Calu3 (cell line): ENCODE results near the gene SLC41A3. TPM values are rescaled to one million over a fixed set of nuclear protein-coding genes. Genes with fewer than 3 reads are reported as not detected.
"Not testable (repeated sequence)": the region's sequence is repeated elsewhere in the genome, so short reads cannot be mapped to it uniquely, and the experiment has no call there.

Experiments
- BruUV-seq: library from RNA; stranded (reverse); fragments of 400-500 nt; replicated peaks from 2 replicates; lab custom pipeline; 2021; lab: Mats Ljungman, UMichigan
- CTCF ChIA-PET: fragments of 300-600 bp; sonication (Branson Sonifier 250); formaldehyde crosslinking; loops from one replicate; lab custom pipeline; 2022; ENCODE audit warnings: antibody characterized with exemption; lab: Charles Lee
- DNase-seq: peaks from one replicate; pipeline ENCODE4 v3.0.0; 2022
- H3K27ac Mint-ChIP-seq: one replicate; pipeline ENCODE4 v1.8.0; 2022; ENCODE audit warnings: mixed read lengths; ENCODE audit not compliant: unreplicated experiment
- H3K27me3 Mint-ChIP-seq: one replicate; pipeline ENCODE4 v1.8.0; 2022; ENCODE audit warnings: mixed read lengths; ENCODE audit not compliant: unreplicated experiment
- H3K36me3 Mint-ChIP-seq: one replicate; pipeline ENCODE4 v1.8.0; 2022; ENCODE audit warnings: mild to moderate bottlenecking, moderate library complexity, mixed read lengths; ENCODE audit not compliant: insufficient read depth, unreplicated experiment
- H3K4me1 Mint-ChIP-seq: one replicate; pipeline ENCODE4 v1.8.0; 2022; ENCODE audit warnings: mild to moderate bottlenecking, low read depth, mixed read lengths; ENCODE audit not compliant: unreplicated experiment
- H3K4me3 Mint-ChIP-seq: one replicate; pipeline ENCODE4 v1.8.0; 2022; ENCODE audit warnings: mild to moderate bottlenecking, low read depth, moderate library complexity, mixed read lengths; ENCODE audit not compliant: unreplicated experiment
- H3K9me3 Mint-ChIP-seq: one replicate; pipeline ENCODE4 v1.8.0; 2022; ENCODE audit warnings: low read depth, mixed read lengths; ENCODE audit not compliant: unreplicated experiment
- intact Hi-C: fragments of 100-400 bp; cut with micrococcal nuclease; formaldehyde crosslinking; loops from one replicate; pipeline ENCODE4 v1.10.0; 2022; ENCODE audit not compliant: unreplicated experiment
- total RNA-seq: library from RNA; stranded (reverse); gene quantifications from 2 replicates; pipeline ENCODE4 v1.2.3, GENCODE V29; 2022
- TF ChIP-seq, protein P1 (sequence below): fragments of 200-600 bp; IDR thresholded peaks from one replicate; pipeline ENCODE4 v1.8.0; 2022; ENCODE audit warnings: antibody characterized with exemption; ENCODE audit not compliant: unreplicated experiment

SLC41A3 gene
- total RNA-seq, 1 experiment from 2014 or later: 101 TPM

DNA sequence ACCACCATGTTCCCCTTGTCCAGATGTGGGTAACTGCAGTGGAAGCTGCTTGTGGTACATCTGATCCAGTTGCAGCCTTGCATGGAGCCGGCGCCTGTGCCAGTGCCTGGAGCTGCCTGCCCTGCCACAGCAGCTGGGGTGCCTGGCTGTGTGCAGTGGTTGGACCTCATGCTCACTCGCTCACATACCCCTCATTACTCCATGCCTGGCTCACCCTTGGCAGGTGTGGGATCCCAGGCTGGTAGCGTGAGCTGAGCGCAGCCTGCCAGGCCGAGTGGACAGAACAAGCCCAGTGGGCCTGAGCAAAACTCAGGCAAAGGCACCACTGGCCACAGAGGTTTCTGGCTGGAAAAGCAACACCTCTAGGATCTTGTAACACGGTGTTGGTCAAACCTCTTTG, 79.2 kb downstream of the SLC41A3 start:
- H3K27me3 Mint-ChIP-seq: no peaks in the 10 kb centered on the region
- DNase-seq: no peak
- CTCF ChIA-PET: no interaction called here
- H3K27ac Mint-ChIP-seq: no peak overlapping the region
- TF ChIP-seq, protein P1, sequence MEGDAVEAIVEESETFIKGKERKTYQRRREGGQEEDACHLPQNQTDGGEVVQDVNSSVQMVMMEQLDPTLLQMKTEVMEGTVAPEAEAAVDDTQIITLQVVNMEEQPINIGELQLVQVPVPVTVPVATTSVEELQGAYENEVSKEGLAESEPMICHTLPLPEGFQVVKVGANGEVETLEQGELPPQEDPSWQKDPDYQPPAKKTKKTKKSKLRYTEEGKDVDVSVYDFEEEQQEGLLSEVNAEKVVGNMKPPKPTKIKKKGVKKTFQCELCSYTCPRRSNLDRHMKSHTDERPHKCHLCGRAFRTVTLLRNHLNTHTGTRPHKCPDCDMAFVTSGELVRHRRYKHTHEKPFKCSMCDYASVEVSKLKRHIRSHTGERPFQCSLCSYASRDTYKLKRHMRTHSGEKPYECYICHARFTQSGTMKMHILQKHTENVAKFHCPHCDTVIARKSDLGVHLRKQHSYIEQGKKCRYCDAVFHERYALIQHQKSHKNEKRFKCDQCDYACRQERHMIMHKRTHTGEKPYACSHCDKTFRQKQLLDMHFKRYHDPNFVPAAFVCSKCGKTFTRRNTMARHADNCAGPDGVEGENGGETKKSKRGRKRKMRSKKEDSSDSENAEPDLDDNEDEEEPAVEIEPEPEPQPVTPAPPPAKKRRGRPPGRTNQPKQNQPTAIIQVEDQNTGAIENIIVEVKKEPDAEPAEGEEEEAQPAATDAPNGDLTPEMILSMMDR: no peak
- H3K4me3 Mint-ChIP-seq: no peak overlapping the region
- H3K4me1 Mint-ChIP-seq: no peaks in the 10 kb centered on the region
- no TSS peak for BruUV-seq
- H3K9me3 Mint-ChIP-seq: peaks cover 5% of the 10 kb centered on the region
- no peaks in the 10 kb centered on the region for H3K36me3 Mint-ChIP-seq
- intact Hi-C loops: no loop called here

DNA sequence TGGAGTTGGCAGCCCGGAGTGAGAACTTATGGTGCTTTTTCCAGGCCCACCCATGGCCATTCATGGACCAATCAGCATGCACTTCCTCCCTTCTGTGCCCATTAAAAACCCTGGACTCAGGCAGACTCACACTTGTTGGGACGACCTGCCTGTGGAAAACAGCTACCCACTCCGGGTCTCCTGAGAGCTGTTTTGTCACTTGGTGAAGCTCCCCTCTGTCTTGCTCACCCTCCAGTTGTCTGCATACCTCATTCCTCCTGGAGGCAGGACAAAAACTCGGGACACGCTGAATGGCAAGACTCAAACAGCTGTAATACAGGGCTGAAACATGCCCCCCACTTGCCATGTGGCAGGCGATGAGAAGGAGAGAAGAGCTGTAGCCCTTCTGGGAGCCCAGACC, 79.7 kb downstream of the SLC41A3 start:
- no peaks in the 10 kb centered on the region for H3K4me1 Mint-ChIP-seq
- no peaks in the 10 kb centered on the region for H3K27me3 Mint-ChIP-seq
- no peak for DNase-seq
- no TSS peak for BruUV-seq
- CTCF ChIA-PET: no interaction called here
- intact Hi-C loops: no loop called here
- peaks cover 9% of the 10 kb centered on the region for H3K9me3 Mint-ChIP-seq
- no peaks in the 10 kb centered on the region for H3K36me3 Mint-ChIP-seq
- H3K27ac Mint-ChIP-seq: no peak overlapping the region
- no peak overlapping the region for H3K4me3 Mint-ChIP-seq
- TF ChIP-seq, protein P1: no peak

DNA sequence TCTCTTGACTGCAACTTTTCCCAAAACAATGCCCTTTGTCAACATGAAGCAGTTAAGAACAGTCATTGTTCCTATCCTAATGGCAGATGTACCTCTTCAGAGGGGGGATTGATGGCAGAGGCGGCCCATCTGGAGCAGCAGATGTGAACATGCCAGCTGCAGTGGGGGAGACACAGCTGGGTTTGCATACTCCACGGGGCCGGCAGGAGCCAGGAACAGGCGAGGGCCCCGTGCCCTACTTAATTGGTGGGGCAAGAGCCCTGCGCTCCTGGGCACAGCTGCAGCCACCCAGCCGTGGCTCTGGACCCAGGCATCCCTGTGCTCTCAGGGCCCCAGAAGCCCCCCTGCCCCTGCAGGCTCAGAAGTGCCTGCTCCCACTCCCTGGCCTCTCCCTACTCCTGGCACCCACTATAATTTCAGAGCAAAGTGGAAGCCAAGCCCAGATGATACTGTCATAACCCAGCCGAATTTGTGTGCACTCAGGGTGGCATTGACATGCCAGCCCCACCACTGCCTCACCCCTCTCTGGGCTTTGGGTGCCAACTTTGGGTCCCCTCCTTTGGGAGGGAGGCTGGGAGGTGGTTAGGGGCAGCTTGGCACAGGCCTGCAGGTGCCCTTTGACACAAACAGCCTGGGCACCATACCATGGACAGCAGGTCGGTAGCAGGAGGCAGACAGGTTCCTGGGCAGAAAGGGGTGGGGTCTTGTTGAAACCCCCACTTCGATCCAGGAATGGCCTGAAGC, 80.3 kb downstream of the SLC41A3 start:
- TF ChIP-seq, protein P1: no peak
- Mint-ChIP-seq H3K4me1 (no peaks in the 10 kb centered on the region), H3K27me3 (peaks cover under 1% of the 10 kb centered on the region), H3K9me3 (peaks cover 9% of the 10 kb centered on the region), H3K4me3 (no peak overlapping the region), H3K27ac (no peak overlapping the region), H3K36me3 (no peaks in the 10 kb centered on the region)
- intact Hi-C loops: no loop called here
- DNase-seq: no peak
- CTCF ChIA-PET: interaction anchor here (0.6 kb wide), 1 partner anchor 124 kb away, joined by 3 read pairs; no protein-coding TSS in a partner anchor
- no TSS peak for BruUV-seq

DNA sequence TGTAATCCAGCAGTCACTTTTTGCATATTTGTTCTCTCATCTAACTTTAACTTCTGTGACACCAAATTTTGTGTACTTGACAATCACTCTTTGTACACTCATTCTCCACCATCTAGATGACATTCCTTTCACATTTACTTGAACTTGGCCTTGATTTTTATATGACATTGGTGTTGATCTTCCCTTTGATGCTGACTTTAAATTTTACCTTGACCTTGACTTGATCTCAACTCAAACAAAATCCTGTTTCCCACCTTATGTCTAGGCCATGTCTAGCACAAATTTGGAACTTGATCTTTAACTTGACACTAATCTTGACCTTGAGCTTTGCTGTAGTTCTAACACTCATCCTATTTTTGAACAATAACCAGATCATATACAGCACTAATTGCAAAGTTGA, 81.7 kb downstream of the SLC41A3 start:
- Mint-ChIP-seq H3K9me3 (peaks cover 14% of the 10 kb centered on the region), H3K36me3 (no peaks in the 10 kb centered on the region), H3K27ac (no peak overlapping the region), H3K4me1 (no peaks in the 10 kb centered on the region), H3K4me3 (no peak overlapping the region), H3K27me3 (peaks cover 13% of the 10 kb centered on the region)
- intact Hi-C loops: no loop called here
- CTCF ChIA-PET: no interaction called here
- DNase-seq: no peak
- BruUV-seq: no TSS peak
- TF ChIP-seq, protein P1: no peak

DNA sequence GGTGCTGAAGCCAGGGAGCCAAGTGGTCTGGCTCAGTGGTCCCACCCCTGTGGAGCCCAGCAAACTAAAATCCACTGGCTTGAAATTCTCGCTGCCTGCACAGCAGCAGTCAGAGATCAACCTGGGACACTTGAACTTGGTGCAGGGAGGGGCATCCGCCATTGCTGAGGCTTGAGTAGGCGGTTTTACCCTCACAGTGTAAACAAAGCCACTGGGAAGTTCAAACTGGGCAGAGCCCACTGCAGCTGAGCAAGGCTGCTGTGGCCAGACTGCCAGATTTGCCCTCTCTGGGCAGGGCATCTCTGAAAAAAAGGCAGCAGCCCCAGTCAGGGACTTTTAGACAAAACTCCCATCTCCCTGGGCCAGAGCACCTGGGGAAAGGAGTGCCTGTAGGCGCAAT, 87.2 kb downstream of the SLC41A3 start:
- CTCF ChIA-PET, H3K36me3 Mint-ChIP-seq, H3K4me3 Mint-ChIP-seq, intact Hi-C loops, H3K4me1 Mint-ChIP-seq, H3K27ac Mint-ChIP-seq, DNase-seq, BruUV-seq: not testable (repeated sequence)
- H3K27me3 Mint-ChIP-seq: peaks cover 13% of the 10 kb centered on the region
- H3K9me3 Mint-ChIP-seq: peaks cover 12% of the 10 kb centered on the region
